Calu3 (cell line): ENCODE data around the gene WNT9B. TPM values are rescaled to one million over a fixed set of nuclear protein-coding genes. Genes with fewer than 3 reads are reported as not detected.

Source experiments
- BruUV-seq: library from RNA; stranded (reverse); fragments of 400-500 nt; replicated peaks from 2 replicates; lab custom pipeline; 2021; lab: Mats Ljungman, UMichigan
- CTCF ChIA-PET: fragments of 300-600 bp; sonication (Branson Sonifier 250); formaldehyde crosslinking; loops from one replicate; lab custom pipeline; 2022; ENCODE audit warnings: antibody characterized with exemption; lab: Charles Lee
- DNase-seq: peaks from one replicate; pipeline ENCODE4 v3.0.0; 2022
- H3K27ac Mint-ChIP-seq: one replicate; pipeline ENCODE4 v1.8.0; 2022; ENCODE audit warnings: mixed read lengths; ENCODE audit not compliant: unreplicated experiment
- H3K27me3 Mint-ChIP-seq: one replicate; pipeline ENCODE4 v1.8.0; 2022; ENCODE audit warnings: mixed read lengths; ENCODE audit not compliant: unreplicated experiment
- H3K36me3 Mint-ChIP-seq: one replicate; pipeline ENCODE4 v1.8.0; 2022; ENCODE audit warnings: mild to moderate bottlenecking, moderate library complexity, mixed read lengths; ENCODE audit not compliant: insufficient read depth, unreplicated experiment
- H3K4me1 Mint-ChIP-seq: one replicate; pipeline ENCODE4 v1.8.0; 2022; ENCODE audit warnings: mild to moderate bottlenecking, low read depth, mixed read lengths; ENCODE audit not compliant: unreplicated experiment
- H3K4me3 Mint-ChIP-seq: one replicate; pipeline ENCODE4 v1.8.0; 2022; ENCODE audit warnings: mild to moderate bottlenecking, low read depth, moderate library complexity, mixed read lengths; ENCODE audit not compliant: unreplicated experiment
- H3K9me3 Mint-ChIP-seq: one replicate; pipeline ENCODE4 v1.8.0; 2022; ENCODE audit warnings: low read depth, mixed read lengths; ENCODE audit not compliant: unreplicated experiment
- CTCF ChIP-seq: fragments of 200-600 bp; IDR thresholded peaks from one replicate; pipeline ENCODE4 v1.8.0; 2022; ENCODE audit warnings: antibody characterized with exemption; ENCODE audit not compliant: unreplicated experiment
- intact Hi-C: fragments of 100-400 bp; cut with micrococcal nuclease; formaldehyde crosslinking; loops from one replicate; pipeline ENCODE4 v1.10.0; 2022; ENCODE audit not compliant: unreplicated experiment
- total RNA-seq: library from RNA; stranded (reverse); gene quantifications from 2 replicates; pipeline ENCODE4 v1.2.3, GENCODE V29; 2022

The WNT9B gene
- total RNA-seq, 1 experiment from 2014 or later, result not detected

- H3K9me3 Mint-ChIP-seq, result no peaks in the 10 kb centered on the region
- H3K36me3 Mint-ChIP-seq, result no peaks in the 10 kb centered on the region
- H3K4me1 Mint-ChIP-seq, result no peaks in the 10 kb centered on the region
- CTCF ChIA-PET, result interaction anchor here (0.7 kb wide), 1 partner anchor 11 kb away, joined by 3 read pairs; no protein-coding TSS in a partner anchor
- intact Hi-C loops, result no loop called here
- no peak for DNase-seq
- no peak overlapping the region for H3K27ac Mint-ChIP-seq
- TF ChIP-seq CTCF, result no peak
- no peak overlapping the region for H3K4me3 Mint-ChIP-seq
- BruUV-seq, result no TSS peak
- peaks cover 100% of the 10 kb centered on the region for H3K27me3 Mint-ChIP-seq
Observed at GRCh38 chr17:46888727-46889126, 37.3 kb downstream of the WNT9B start.

GRCh38 chr17:46889519-46889918 is 38.1 kb downstream of the WNT9B start:
- intact Hi-C loops, result no loop called here
- Mint-ChIP-seq H3K9me3 (no peaks in the 10 kb centered on the region), H3K4me1 (no peaks in the 10 kb centered on the region), H3K4me3 (no peak overlapping the region), H3K27me3 (peaks cover 99% of the 10 kb centered on the region), H3K27ac (no peak overlapping the region), H3K36me3 (no peaks in the 10 kb centered on the region)
- CTCF ChIA-PET, result no interaction called here
- no TSS peak for BruUV-seq
- no peak for TF ChIP-seq CTCF
- DNase-seq, result no peak

GRCh38 chr17:46889992-46890564 is 38.7 kb downstream of the WNT9B start:
- H3K9me3 Mint-ChIP-seq, result no peaks in the 10 kb centered on the region
- CTCF ChIA-PET, result no interaction called here
- intact Hi-C loops, result no loop called here
- no peak for TF ChIP-seq CTCF
- H3K27me3 Mint-ChIP-seq, result peaks cover 99% of the 10 kb centered on the region
- no peak overlapping the region for H3K27ac Mint-ChIP-seq
- no peaks in the 10 kb centered on the region for H3K4me1 Mint-ChIP-seq
- H3K4me3 Mint-ChIP-seq, result no peak overlapping the region
- no peaks in the 10 kb centered on the region for H3K36me3 Mint-ChIP-seq
- no peak for DNase-seq
- BruUV-seq, result no TSS peak

- no peak overlapping the region for H3K4me3 Mint-ChIP-seq
- no peaks in the 10 kb centered on the region for H3K36me3 Mint-ChIP-seq
- peaks cover 99% of the 10 kb centered on the region for H3K27me3 Mint-ChIP-seq
- no peak for TF ChIP-seq CTCF
- H3K27ac Mint-ChIP-seq, result no peak overlapping the region
- H3K9me3 Mint-ChIP-seq, result no peaks in the 10 kb centered on the region
- intact Hi-C loops, result no loop called here
- no peak for DNase-seq
- CTCF ChIA-PET, result no interaction called here
- no TSS peak for BruUV-seq
- no peaks in the 10 kb centered on the region for H3K4me1 Mint-ChIP-seq
Observed at GRCh38 chr17:46890638-46891037, 39.3 kb downstream of the WNT9B start.
